ENCODE measurements around the gene PIGU. TPM values are rescaled to one million over a fixed set of nuclear protein-coding genes. Genes with fewer than 3 reads are reported as not detected.

Gene PIGU
- total RNA-seq, 1 experiment from 2014 or later = 25.1 TPM

DNA sequence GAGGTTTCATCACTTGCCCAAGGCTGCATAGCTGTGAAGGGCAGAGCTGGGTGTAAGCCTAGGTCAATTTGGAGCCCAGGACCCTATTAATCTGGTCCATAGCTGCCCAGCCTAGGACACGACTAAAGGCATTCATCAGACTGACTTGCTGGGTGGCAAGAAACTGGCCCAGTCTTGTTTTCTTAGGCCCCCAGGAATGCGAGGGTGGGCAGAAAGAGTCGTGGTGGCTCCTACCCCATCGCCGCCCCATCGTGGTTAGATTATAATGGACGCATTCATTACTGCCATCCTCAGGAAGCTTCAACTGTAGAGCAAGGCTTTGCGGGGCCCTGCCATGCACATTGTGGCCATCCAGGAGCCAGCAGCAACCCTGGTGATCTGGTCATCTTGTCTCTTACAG lies 144.6 kb downstream of the PIGU start:
- no peak for ATAC-seq
- intact Hi-C loops (cut with micrococcal nuclease) = no loop called here
- TF ChIP-seq YY1 (IDR thresholded peaks at IDR 0.05; ENCODE audit: extremely low read depth, insufficient replicate concordance, low read depth, low read length) (no peak), SP1 (IDR thresholded peaks at IDR 0.05; ENCODE audit: low read depth) (no peak), CTCF (IDR thresholded peaks at IDR 0.05 in 2 of 3, conservative IDR thresholded peaks at IDR 0.05 in 1 of 3; ENCODE audit: borderline replicate concordance in 1 of 3, insufficient read depth in 1 of 3, low read depth in 2 of 3, low read length in 2 of 3) (no peak), ZNF274 (IDR thresholded peaks at IDR 0.05; ENCODE audit: low read depth, low read length) (no peak)
- ChIA-PET CTCF (no interaction called here), RAD21 (ENCODE audit: low non-redundant PET in 1 of 2, low total read pairs in 2 of 2, uncharacterized antibody in 2 of 2, unreplicated experiment in 2 of 2) (no interaction called here), POLR2A (no interaction called here)
- Histone ChIP-seq H3K27me3 (ENCODE audit: insufficient read depth, low read length) (no peaks in the 10 kb centered on the region), H2AFZ (ENCODE audit: low read depth, low read length, poor library complexity, severe bottlenecking) (no peak overlapping the region), H4K20me1 (ENCODE audit: insufficient read depth) (no peaks in the 10 kb centered on the region), H3K4me2 (ENCODE audit: low read length) (no peak overlapping the region), H3K9ac (ENCODE audit: low read length) (no peak overlapping the region), H3K9me2 (ENCODE audit: insufficient read depth) (no peaks in the 10 kb centered on the region), H3K79me2 (ENCODE audit: insufficient read depth, low read length) (peaks cover 19% of the 10 kb centered on the region; the same call in 1 of the 2 replicates), H3K4me1 (ENCODE audit: control insufficient read depth in 1 of 2, insufficient read depth in 2 of 2, low read length in 2 of 2) (no peaks in the 10 kb centered on the region), H3K9me3 (ENCODE audit: control insufficient read depth in 1 of 2, insufficient read depth in 1 of 2, low read depth in 1 of 2, low read length in 2 of 2) (no peaks in the 10 kb centered on the region), H3K4me3 (replicated peaks in 1 of 2; ENCODE audit: low read depth in 1 of 2, low read length in 2 of 2) (no peak overlapping the region), H3K36me3 (ENCODE audit: control insufficient read depth in 1 of 2, insufficient read depth in 2 of 2, low read length in 2 of 2) (peaks cover 17 to 52% of the 10 kb centered on the region in 2 experiments), H3K27ac (ENCODE audit: low read depth, low read length) (no peak overlapping the region)
- BruUV-seq (replicated peaks) = no TSS peak
- no peak for DNase-seq (ENCODE audit: low read depth, low spot score)

GRCh38 chr20:34531608-34532265 lies 145.2 kb downstream of the PIGU start:
- Histone ChIP-seq H3K27ac (ENCODE audit: low read depth, low read length) (no peak overlapping the region), H3K4me3 (replicated peaks in 1 of 2; ENCODE audit: low read depth in 1 of 2, low read length in 2 of 2) (no peak overlapping the region), H2AFZ (ENCODE audit: low read depth, low read length, poor library complexity, severe bottlenecking) (no peak overlapping the region), H3K9me2 (ENCODE audit: insufficient read depth) (no peaks in the 10 kb centered on the region), H3K4me1 (ENCODE audit: control insufficient read depth in 1 of 2, insufficient read depth in 2 of 2, low read length in 2 of 2) (peaks cover 4 to 5% of the 10 kb centered on the region in 2 experiments), H3K9ac (ENCODE audit: low read length) (no peak overlapping the region), H3K9me3 (ENCODE audit: control insufficient read depth in 1 of 2, insufficient read depth in 1 of 2, low read depth in 1 of 2, low read length in 2 of 2) (no peaks in the 10 kb centered on the region), H4K20me1 (ENCODE audit: insufficient read depth) (no peaks in the 10 kb centered on the region), H3K36me3 (ENCODE audit: control insufficient read depth in 1 of 2, insufficient read depth in 2 of 2, low read length in 2 of 2) (peaks cover 21 to 52% of the 10 kb centered on the region in 2 experiments), H3K4me2 (ENCODE audit: low read length) (no peak overlapping the region), H3K27me3 (ENCODE audit: insufficient read depth, low read length) (no peaks in the 10 kb centered on the region), H3K79me2 (ENCODE audit: insufficient read depth, low read length) (peaks cover 25% of the 10 kb centered on the region)
- intact Hi-C loops (cut with micrococcal nuclease) = no loop called here
- ChIA-PET CTCF (no interaction called here), RAD21 (ENCODE audit: low non-redundant PET in 1 of 2, low total read pairs in 2 of 2, uncharacterized antibody in 2 of 2, unreplicated experiment in 2 of 2) (interaction anchor here in 1 of 2 experiments (0.6 kb wide), 1 partner anchor 178 kb away, joined by 3 read pairs; no protein-coding TSS in a partner anchor), POLR2A (no interaction called here)
- ATAC-seq (no peak), DNase-seq (ENCODE audit: low read depth, low spot score) (no peak)
- no TSS peak for BruUV-seq (replicated peaks)
- TF ChIP-seq YY1 (IDR thresholded peaks at IDR 0.05; ENCODE audit: extremely low read depth, insufficient replicate concordance, low read depth, low read length) (no peak), EZH2phosphoT487 (IDR thresholded peaks at IDR 0.05; ENCODE audit: borderline replicate concordance) (no peak), CTCF (IDR thresholded peaks at IDR 0.05 in 2 of 3, conservative IDR thresholded peaks at IDR 0.05 in 1 of 3; ENCODE audit: borderline replicate concordance in 1 of 3, insufficient read depth in 1 of 3, low read depth in 2 of 3, low read length in 2 of 3) (no peak), JUND (IDR thresholded peaks at IDR 0.05) (no peak), ELF1 (IDR thresholded peaks at IDR 0.05; ENCODE audit: borderline replicate concordance, low read depth) (no peak), SP1 (IDR thresholded peaks at IDR 0.05; ENCODE audit: low read depth) (no peak), CBX3 (IDR thresholded peaks at IDR 0.05; ENCODE audit: low read depth) (no peak), TCF7L2 (IDR thresholded peaks at IDR 0.05; ENCODE audit: borderline replicate concordance, extremely low read depth, insufficient read depth, insufficient read length) (no peak), FOSL1 (IDR thresholded peaks at IDR 0.05; ENCODE audit: low read depth) (no peak)
- TF ChIP-seq, protein P1, sequence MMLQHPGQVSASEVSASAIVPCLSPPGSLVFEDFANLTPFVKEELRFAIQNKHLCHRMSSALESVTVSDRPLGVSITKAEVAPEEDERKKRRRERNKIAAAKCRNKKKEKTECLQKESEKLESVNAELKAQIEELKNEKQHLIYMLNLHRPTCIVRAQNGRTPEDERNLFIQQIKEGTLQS (IDR thresholded peaks at IDR 0.05) = no peak
